SHP77 treated with DMSO at 0.1 percent for 48 hours (cell line): ENCODE data around the gene PHIP.

ENCODE experiments used
- DNase-seq: peaks from one replicate; lab custom pipeline; 2025; lab: John Stamatoyannopoulos, UW

PHIP gene

DNA sequence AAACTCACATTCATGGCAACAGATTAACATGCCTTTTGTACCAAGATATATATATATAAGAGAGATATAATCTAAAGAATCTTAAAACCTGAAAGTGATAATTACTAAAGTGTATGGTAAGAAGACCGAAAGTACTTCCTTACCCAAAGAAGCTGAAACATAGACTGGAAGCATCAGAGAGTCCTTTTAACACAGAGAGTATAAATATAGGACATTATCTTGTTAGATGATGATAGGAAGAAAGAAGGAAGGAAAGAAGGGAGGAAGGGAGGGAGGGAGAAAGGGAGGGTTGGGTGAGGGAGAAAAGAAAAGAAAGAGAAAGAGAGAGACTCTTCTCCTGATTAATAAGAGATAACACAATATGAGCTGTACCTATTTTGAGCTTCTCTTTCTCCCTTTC is 68.2 kb downstream of the PHIP start:
- DNase-seq: no peak

GRCh38 chr6:79005497-79005896 is 72.6 kb downstream of the PHIP start:
- DNase-seq: no peak

- no peak for DNase-seq
These were observed 73.0 kb downstream of the PHIP start for GRCh38 chr6:79005024-79005423.

DNA sequence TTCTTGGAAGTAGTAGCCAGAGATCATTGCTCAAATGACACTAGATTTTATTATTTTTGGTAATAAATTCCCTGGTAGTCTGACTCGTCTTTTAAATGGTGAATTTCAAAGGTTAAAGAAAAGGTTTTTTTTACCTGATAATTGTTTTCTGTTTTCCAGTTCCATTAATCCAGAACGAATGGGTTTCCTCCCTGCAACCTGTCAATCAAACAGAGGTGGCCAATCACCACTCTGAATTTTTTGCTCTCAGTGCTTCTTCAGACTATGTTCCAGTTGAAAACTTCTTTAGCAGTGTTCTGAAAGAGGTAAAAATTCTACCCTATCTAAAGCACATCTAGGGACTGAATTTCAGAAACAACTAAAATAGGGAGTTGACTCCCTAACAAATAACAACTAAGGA is 73.8 kb downstream of the PHIP start:
- no peak for DNase-seq

DNA sequence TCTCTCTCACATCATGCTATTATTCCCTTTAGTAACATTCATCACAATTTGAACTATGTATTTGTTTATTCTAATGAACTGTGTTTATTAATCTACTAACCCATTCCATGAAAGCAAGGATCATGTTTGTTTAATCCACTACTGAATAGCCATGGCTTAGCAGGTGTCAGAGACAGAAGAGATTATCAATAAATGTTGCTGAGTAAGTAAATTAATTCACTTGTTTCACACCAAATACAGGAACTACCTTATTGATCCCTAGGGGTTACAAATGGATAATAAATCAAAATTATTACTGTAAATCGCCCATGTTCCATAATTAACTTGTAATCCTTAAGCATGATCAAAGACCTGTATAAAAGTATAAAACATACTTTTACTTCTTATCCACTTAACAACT is 76.6 kb downstream of the PHIP start:
- DNase-seq: no peak

DNA sequence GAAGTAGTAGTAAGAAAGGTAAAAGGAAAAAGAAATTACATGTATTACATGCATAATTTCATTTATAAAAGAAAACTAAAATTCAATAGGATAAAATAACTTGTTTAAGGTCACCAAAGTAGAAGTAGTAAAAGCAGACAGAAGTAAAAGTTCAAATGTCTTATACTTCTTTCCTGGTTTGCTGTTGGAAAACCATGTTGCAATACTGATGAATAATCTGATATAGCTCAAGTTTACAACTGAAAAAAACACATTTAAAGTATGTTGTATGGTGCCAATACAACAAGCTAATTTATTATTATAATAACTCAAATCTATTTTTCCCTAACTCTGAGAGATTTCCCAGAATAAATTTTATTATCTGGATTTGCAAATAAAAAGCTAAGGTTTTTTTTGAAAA is 78.3 kb downstream of the PHIP start:
- no peak for DNase-seq

GRCh38 chr6:78995946-78996345 is 82.1 kb downstream of the PHIP start:
- DNase-seq: no peak

- no peak for DNase-seq
These were observed 82.7 kb downstream of the PHIP start for GRCh38 chr6:78995346-78995745.

- DNase-seq: no peak
These were observed 84.1 kb downstream of the PHIP start for GRCh38 chr6:78993955-78994354.

GRCh38 chr6:78989191-78989590 is 88.9 kb downstream of the PHIP start:
- no peak for DNase-seq

DNA sequence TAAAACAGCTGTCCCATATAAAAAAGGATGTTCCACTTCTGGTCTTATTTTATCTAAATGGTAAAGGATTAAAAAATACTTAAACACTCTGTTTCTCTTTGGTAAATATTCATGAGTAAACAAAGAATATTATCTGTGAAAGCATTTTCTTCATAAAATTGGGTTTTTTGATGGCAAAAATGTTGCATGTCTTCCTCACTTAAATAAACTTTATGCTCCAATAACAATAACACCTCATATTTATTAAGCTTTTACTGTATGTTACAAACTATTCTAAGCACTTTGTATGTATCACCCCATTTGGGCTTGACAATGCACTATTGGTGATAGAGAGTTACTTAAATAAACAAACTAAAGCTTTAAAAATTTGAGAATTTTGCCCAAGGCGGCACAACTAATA is 91.9 kb downstream of the PHIP start:
- DNase-seq: no peak

DNA sequence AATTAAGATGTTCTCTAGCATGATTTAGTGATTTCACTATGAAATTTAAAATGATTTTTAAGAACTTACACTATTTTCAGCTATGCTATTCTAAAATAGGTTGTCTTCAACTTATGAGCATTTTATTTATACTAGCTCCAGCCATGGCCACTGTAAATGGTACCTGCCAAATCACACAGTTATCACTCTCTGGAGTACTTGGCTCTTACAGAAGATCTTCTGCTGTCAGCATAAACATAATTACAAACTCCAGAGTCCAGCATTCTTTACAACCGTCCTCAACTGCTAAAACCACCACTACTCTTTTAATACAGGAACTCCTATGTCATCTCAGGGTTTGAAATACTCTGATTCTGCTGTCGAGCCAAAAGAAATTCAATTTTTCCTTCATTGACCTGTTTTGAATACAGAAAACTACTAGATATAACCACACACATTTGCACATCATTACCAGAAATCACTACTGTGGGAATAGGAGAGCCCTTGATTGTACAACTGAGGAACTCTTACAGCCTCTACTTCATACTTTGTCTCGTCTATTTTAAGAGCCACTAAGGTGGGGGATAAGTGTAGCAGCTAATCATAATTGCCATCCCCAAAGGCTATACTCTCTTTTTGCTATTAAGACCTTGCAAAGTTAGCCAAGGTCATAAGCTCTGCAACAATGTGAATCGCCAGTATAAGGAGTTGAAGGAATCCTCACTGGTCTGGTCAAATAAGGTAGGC is 93.7 kb downstream of the PHIP start:
- no peak for DNase-seq

DNA sequence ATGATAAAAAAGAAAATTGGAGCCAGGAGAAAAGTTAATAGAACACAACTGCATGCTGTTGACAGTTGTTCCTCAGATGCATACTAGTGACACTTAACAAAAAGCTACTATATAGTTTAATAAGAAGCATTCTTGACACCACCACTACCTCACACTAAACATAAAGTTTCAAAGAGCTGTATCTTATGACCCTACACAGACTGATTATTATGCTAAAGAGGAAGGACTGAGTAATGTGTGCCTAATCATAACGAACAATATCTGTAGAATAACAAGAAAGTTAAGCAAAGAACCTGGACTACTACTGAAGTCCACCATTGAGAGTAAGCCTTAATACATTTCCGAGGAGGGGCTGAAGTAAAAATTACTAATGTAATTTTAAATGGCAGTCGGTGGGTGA is 110.9 kb downstream of the PHIP start:
- DNase-seq: no peak

- DNase-seq: no peak
These were observed 111.5 kb downstream of the PHIP start for GRCh38 chr6:78966542-78966941.

GRCh38 chr6:78962448-78962847 is 115.6 kb downstream of the PHIP start:
- DNase-seq: no peak

GRCh38 chr6:78954740-78955139 is 123.3 kb downstream of the PHIP start:
- no peak for DNase-seq

DNA sequence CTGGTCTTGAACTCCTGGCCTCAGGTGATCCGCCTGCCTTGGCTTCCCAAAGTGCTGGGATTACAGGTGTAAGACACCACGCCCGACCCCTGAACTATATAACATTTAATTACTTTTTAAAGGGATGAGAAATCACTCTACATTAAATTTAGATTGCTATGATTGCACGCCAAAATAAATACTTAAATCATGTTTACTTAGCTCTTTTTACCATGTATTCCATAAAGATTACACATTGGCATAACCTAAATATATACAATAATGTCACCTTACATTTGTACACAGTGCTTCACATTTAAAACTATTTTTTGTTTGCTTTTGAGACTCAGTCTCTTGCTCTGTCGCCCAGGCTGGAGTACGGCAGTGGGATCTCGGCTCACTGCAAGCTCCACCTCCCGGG is 124.3 kb downstream of the PHIP start:
- no peak for DNase-seq

DNA sequence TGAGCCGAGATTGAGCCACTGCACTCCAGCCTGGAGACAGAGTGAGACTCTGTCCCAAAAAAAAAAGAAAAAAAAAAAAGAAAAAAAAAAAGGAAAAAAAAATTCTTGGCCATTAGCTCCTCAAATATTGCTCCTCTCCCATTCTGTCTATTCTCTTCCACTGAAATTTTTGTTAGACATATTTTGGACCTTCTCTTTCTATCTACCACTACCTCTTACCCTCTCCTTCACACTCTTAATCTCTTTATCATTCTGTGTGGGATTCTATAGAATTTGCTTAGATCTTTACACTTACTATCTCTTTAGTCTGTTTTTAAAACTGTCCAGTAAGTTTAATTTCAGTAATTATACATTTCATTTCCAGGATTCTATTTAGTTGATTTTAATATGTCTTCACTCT is 125.7 kb downstream of the PHIP start:
- no peak for DNase-seq

DNA sequence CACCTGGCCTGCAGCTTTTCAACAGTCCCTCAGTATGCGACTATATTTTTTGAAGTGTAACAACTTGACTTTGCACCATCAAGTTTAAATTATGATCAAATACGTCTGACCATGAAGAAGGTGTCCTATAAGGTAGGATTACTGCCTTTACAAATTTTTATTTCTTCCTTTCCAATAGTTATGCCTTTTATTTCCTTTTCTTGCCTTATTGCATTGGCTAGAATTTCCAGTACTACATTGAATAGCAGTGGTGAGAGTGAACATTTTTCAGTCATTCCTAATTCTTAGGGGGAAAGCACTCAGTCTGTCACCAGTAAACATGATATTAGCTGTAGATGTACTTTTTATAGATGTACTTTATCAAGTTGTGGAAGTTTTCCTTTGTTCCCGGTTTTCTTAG is 129.3 kb downstream of the PHIP start:
- DNase-seq: no peak

DNA sequence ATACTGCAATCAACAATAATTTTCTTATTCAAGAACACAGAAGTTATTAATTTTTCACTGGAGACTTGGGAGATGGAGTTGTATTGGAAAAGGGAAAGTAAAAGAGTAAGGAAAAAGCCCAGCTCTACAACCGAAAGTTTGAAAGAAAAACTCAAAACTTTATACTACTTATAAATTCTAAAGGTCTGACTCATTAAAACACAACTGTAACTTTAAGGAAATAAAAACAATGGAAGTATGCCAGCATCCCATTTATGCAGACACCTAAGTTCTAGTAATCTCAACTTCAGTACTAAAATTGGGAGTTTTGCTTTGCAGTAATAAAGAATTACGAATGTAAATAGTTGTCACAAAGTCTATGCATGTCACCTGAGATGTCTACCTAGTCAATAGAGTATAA is 130.1 kb downstream of the PHIP start:
- no peak for DNase-seq

- no peak for DNase-seq
These were observed 130.5 kb downstream of the PHIP start for GRCh38 chr6:78947529-78947928.

- DNase-seq: no peak
These were observed 135.6 kb downstream of the PHIP start for GRCh38 chr6:78942446-78942845.

- no peak for DNase-seq
These were observed 141.5 kb downstream of the PHIP start for GRCh38 chr6:78936515-78936914.

DNA sequence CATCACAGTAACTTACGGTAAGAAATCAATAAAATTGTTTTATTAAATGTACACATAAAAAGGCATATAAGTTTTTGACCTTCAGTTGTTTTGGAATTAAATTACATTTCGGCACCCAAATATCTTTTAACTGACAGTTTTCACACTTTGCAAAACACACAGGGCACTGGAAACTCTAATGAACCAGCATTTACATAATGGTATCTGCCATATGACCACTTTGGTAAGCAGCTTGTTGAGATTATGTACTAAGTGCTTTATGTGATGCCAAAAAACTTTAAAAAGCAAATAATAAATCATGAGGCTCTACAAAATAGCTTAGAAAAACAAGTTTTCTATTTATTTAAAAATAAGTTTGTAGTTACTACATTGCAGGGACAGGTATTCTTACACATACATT is 142.5 kb downstream of the PHIP start:
- no peak for DNase-seq

DNA sequence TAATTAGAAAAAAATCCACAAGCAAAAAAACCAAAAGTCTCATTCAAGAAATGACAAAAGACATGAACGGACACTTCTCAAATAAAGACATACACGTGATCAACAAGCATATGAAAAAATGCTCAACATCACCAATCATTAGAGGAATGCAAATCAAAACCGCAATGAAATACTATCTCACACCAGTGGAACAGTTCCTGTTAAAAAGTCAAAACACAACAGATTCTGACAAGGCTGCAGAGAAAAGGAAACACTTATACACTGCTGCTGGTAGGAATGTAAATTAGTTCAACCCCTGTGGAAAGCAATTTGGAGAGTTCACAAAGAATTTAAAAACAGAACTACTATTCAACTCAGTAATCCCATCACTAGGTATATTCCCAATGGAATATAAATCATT is 152.7 kb downstream of the PHIP start:
- DNase-seq: no peak
